HCT116 (cell line): ENCODE measurements around the gene MFSD6L. TPM values are rescaled to one million over a fixed set of nuclear protein-coding genes. Genes with fewer than 3 reads are reported as not detected.

Source experiments
- ATAC-seq: fragments of 200-7000 bp; cut with Tn5 transposase; 2 replicates; pipeline ENCODE4 v1.9.1; 2020; ENCODE audit warnings: mild to moderate bottlenecking, moderate library complexity
- BruUV-seq: library from RNA; stranded (reverse); fragments of 400-500 nt; replicated peaks from 2 replicates; lab custom pipeline; 2021; lab: Mats Ljungman, UMichigan
- CTCF ChIA-PET: fragments of 300-600 bp; sonication (Branson Sonifier 250); formaldehyde crosslinking; loops from one replicate; lab custom pipeline; 2021; ENCODE audit warnings: antibody characterized with exemption; lab: Charles Lee
- POLR2A ChIA-PET: fragments of 300-600, 350-600 bp; sonication (Branson Sonifier 250); formaldehyde crosslinking; loops from one replicate; lab custom pipeline; 2021; ENCODE audit warnings: antibody characterized with exemption; lab: Charles Lee
- RAD21 ChIA-PET, 2 experiments: fragments of 300-600 bp; sonication (Branson Sonifier 250); formaldehyde crosslinking; loops; one replicate each; lab custom pipeline; 2023; ENCODE audit warnings: low total read pairs in 2 of 2; ENCODE audit not compliant: uncharacterized antibody in 2 of 2, unreplicated experiment in 2 of 2, low non-redundant PET in 1 of 2; lab: Charles Lee
- DNase-seq: peaks from one replicate; pipeline ENCODE4 v3.0.0-alpha.2; 2010; ENCODE audit warnings: low read depth, low spot score
- H2AFZ ChIP-seq: fragments of 200-600 bp; shearing (Covaris generic), sonication (generic); 2 replicates; pipeline ENCODE4 v1.6.1; 2017; ENCODE audit warnings: low read depth, mixed run types, mixed read lengths, antibody characterized with exemption, low read length; ENCODE audit not compliant: poor library complexity, severe bottlenecking
- H3K27ac ChIP-seq: 2 replicates; pipeline ENCODE4 v1.5.1; 2012; ENCODE audit warnings: low read depth, low read length
- H3K27me3 ChIP-seq: fragments of 200-600 bp; sonication (generic); 2 replicates; pipeline ENCODE4 v1.6.1; 2016; ENCODE audit warnings: mixed run types, low read length, mixed read lengths; ENCODE audit not compliant: insufficient read depth
- H3K36me3 ChIP-seq, 2 experiments: fragments of 200-500 bp in 1 of 2; fragments of 200-600 bp in 1 of 2; sonication (Bioruptor generic) in 1 of 2; sonication (generic) in 1 of 2; 2 replicates each; pipeline versions ENCODE4 v1.5.1 to v1.6.1; 2014 to 2016; ENCODE audit warnings: low read length in 2 of 2, inconsistent platforms in 1 of 2, mixed read lengths in 1 of 2, mixed run types in 1 of 2; ENCODE audit not compliant: insufficient read depth in 2 of 2, control insufficient read depth in 1 of 2
- H3K4me1 ChIP-seq, 2 experiments: fragments of 200-600 bp in 1 of 2; sonication (generic) in 1 of 2; 2 replicates each; pipeline versions ENCODE4 v1.5.1 to v1.6.1; 2012 to 2017; ENCODE audit warnings: low read length in 2 of 2, inconsistent platforms in 1 of 2, mild to moderate bottlenecking in 1 of 2, mixed read lengths in 1 of 2, mixed run types in 1 of 2, moderate library complexity in 1 of 2; ENCODE audit not compliant: insufficient read depth in 2 of 2, control insufficient read depth in 1 of 2
- H3K4me2 ChIP-seq: fragments of 200-600 bp; sonication (generic); 2 replicates; pipeline ENCODE4 v1.6.1; 2017; ENCODE audit warnings: mixed run types, low read length, mixed read lengths
- H3K4me3 ChIP-seq, 2 experiments: fragments of 200-600 bp in 1 of 2; sonication (generic) in 1 of 2; replicated peaks in 1 of 2; 2 replicates each; pipeline ENCODE4 v1.5.1; 2011 to 2016; ENCODE audit warnings: low read length in 2 of 2, control low read depth in 1 of 2, low read depth in 1 of 2, mild to moderate bottlenecking in 1 of 2, mixed read lengths in 1 of 2, mixed run types in 1 of 2
- H3K79me2 ChIP-seq: fragments of 200-600 bp; sonication (generic); 2 replicates; pipeline ENCODE4 v1.6.1; 2017; ENCODE audit warnings: mild to moderate bottlenecking, mixed run types, low read length, moderate library complexity, mixed read lengths; ENCODE audit not compliant: insufficient read depth
- H3K9ac ChIP-seq: fragments of 200-600 bp; sonication (generic); 2 replicates; pipeline ENCODE4 v1.6.1; 2016; ENCODE audit warnings: low read length, mixed read lengths
- H3K9me2 ChIP-seq: fragments of 200-600 bp; sonication (generic), shearing (Covaris generic); 2 replicates; pipeline ENCODE4 v1.6.1; 2017; ENCODE audit warnings: mixed run types, mild to moderate bottlenecking, moderate library complexity; ENCODE audit not compliant: insufficient read depth
- H3K9me3 ChIP-seq, 2 experiments: fragments of 200-500 bp in 1 of 2; fragments of 200-600 bp in 1 of 2; sonication (Bioruptor generic) in 1 of 2; sonication (generic) in 1 of 2; 2 replicates each; pipeline ENCODE4 v1.6.1; 2014 to 2017; ENCODE audit warnings: low read length in 2 of 2, mixed read lengths in 2 of 2, inconsistent platforms in 1 of 2, low read depth in 1 of 2, mild to moderate bottlenecking in 1 of 2, mixed run types in 1 of 2, moderate library complexity in 1 of 2; ENCODE audit not compliant: control insufficient read depth in 1 of 2, insufficient read depth in 1 of 2
- H4K20me1 ChIP-seq: fragments of 200-600 bp; sonication (generic), shearing (Covaris generic); 2 replicates; pipeline ENCODE4 v1.6.1; 2017; ENCODE audit warnings: mixed run types, mild to moderate bottlenecking, moderate library complexity; ENCODE audit not compliant: insufficient read depth
- ATF3 ChIP-seq: IDR thresholded peaks from 2 replicates; pipeline ENCODE4 v1.6.1; 2012
- CEBPB ChIP-seq: IDR thresholded peaks from 2 replicates; pipeline ENCODE4 v1.6.1; 2012; ENCODE audit warnings: low read depth
- EGR1 ChIP-seq: IDR thresholded peaks from 2 replicates; pipeline ENCODE4 v1.6.1; 2012; ENCODE audit warnings: low read depth
- POLR2AphosphoS5 ChIP-seq: IDR thresholded peaks from 2 replicates; pipeline ENCODE4 v1.6.1; 2011; ENCODE audit warnings: mild to moderate bottlenecking, low read depth, low read length, moderate library complexity
- RAD21 ChIP-seq: IDR thresholded peaks from 2 replicates; pipeline ENCODE4 v1.6.1; 2012; ENCODE audit warnings: low read depth, mild to moderate bottlenecking
- ZFX ChIP-seq: fragments of 450-650 bp; IDR thresholded peaks from 2 replicates; pipeline ENCODE4 v1.6.1; 2017
- ZNF274 ChIP-seq: fragments of 200-500 bp; sonication (Bioruptor generic); IDR thresholded peaks from 2 replicates; pipeline ENCODE4 v1.6.1; 2014; ENCODE audit warnings: mild to moderate bottlenecking, low read depth, low read length, inconsistent platforms
- intact Hi-C: fragments of 100-400 bp; cut with micrococcal nuclease; formaldehyde crosslinking; loops from 2 replicates; pipeline ENCODE4 v1.10.0; 2022
- total RNA-seq: library from RNA; stranded (reverse); gene quantifications from one replicate; pipeline ENCODE4 v1.2.1, GENCODE V29; 2021; ENCODE audit not compliant: unreplicated experiment
- TF ChIP-seq, protein P1 (sequence below), 3 experiments: fragments of 200-600 bp in 1 of 3; sonication (generic) in 1 of 3; IDR thresholded peaks in 2 of 3; conservative IDR thresholded peaks in 1 of 3; 2 replicates each; pipeline ENCODE4 v1.5.1; 2012 to 2017; ENCODE audit warnings: low read depth in 2 of 3, low read length in 2 of 3, antibody characterized with exemption in 1 of 3, borderline replicate concordance in 1 of 3, control low read depth in 1 of 3, mild to moderate bottlenecking in 1 of 3, mixed read lengths in 1 of 3, mixed run types in 1 of 3, moderate library complexity in 1 of 3; ENCODE audit not compliant: insufficient read depth in 1 of 3
- TF ChIP-seq, protein P2 (sequence below): IDR thresholded peaks from 2 replicates; pipeline ENCODE4 v1.6.1; 2011; ENCODE audit warnings: mild to moderate bottlenecking, low read length, moderate library complexity; ENCODE audit not compliant: insufficient replicate concordance; ENCODE audit errors: extremely low read depth
- TF ChIP-seq, protein P3 (sequence below): IDR thresholded peaks from 2 replicates; pipeline ENCODE4 v1.6.1; 2012; ENCODE audit warnings: low read depth

MFSD6L gene
- total RNA-seq, 1 experiment from 2014 or later: not detected

- Histone ChIP-seq H2AFZ (no peak overlapping the region), H3K9ac (no peak overlapping the region), H3K36me3 (no peaks in the 10 kb centered on the region), H3K27ac (no peak overlapping the region), H3K4me2 (peak overlapping the region; percentile 26), H3K79me2 (no peaks in the 10 kb centered on the region), H3K4me1 (no peaks in the 10 kb centered on the region), H4K20me1 (no peaks in the 10 kb centered on the region), H3K9me2 (no peaks in the 10 kb centered on the region), H3K9me3 (no peaks in the 10 kb centered on the region), H3K4me3 (no peak overlapping the region), H3K27me3 (no peaks in the 10 kb centered on the region)
- ChIA-PET RAD21 (interaction anchor here (0.6 to 0.7 kb wide), 2 partner anchors 424 to 449 kb away, joined by 3 to 5 read pairs; no protein-coding TSS in a partner anchor), CTCF (interaction anchor here (0.7 to 1.3 kb wide), 8 partner anchors 8 to 61 kb away, joined by 3 to 7 read pairs (median 4); no protein-coding TSS in a partner anchor), POLR2A (no interaction called here)
- BruUV-seq: no TSS peak
- intact Hi-C loops: no loop called here
- DNase-seq (peak; percentile 12), ATAC-seq (peak; percentile 84)
- TF ChIP-seq, protein P1, sequence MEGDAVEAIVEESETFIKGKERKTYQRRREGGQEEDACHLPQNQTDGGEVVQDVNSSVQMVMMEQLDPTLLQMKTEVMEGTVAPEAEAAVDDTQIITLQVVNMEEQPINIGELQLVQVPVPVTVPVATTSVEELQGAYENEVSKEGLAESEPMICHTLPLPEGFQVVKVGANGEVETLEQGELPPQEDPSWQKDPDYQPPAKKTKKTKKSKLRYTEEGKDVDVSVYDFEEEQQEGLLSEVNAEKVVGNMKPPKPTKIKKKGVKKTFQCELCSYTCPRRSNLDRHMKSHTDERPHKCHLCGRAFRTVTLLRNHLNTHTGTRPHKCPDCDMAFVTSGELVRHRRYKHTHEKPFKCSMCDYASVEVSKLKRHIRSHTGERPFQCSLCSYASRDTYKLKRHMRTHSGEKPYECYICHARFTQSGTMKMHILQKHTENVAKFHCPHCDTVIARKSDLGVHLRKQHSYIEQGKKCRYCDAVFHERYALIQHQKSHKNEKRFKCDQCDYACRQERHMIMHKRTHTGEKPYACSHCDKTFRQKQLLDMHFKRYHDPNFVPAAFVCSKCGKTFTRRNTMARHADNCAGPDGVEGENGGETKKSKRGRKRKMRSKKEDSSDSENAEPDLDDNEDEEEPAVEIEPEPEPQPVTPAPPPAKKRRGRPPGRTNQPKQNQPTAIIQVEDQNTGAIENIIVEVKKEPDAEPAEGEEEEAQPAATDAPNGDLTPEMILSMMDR (IDR thresholded peaks at IDR 0.05 in 2 of 3, conservative IDR thresholded peaks at IDR 0.05 in 1 of 3; ENCODE audit: borderline replicate concordance in 1 of 3, insufficient read depth in 1 of 3, low read depth in 2 of 3, low read length in 2 of 3): peak; percentile 63 to 90 (median 81)
- TF ChIP-seq, protein P2, sequence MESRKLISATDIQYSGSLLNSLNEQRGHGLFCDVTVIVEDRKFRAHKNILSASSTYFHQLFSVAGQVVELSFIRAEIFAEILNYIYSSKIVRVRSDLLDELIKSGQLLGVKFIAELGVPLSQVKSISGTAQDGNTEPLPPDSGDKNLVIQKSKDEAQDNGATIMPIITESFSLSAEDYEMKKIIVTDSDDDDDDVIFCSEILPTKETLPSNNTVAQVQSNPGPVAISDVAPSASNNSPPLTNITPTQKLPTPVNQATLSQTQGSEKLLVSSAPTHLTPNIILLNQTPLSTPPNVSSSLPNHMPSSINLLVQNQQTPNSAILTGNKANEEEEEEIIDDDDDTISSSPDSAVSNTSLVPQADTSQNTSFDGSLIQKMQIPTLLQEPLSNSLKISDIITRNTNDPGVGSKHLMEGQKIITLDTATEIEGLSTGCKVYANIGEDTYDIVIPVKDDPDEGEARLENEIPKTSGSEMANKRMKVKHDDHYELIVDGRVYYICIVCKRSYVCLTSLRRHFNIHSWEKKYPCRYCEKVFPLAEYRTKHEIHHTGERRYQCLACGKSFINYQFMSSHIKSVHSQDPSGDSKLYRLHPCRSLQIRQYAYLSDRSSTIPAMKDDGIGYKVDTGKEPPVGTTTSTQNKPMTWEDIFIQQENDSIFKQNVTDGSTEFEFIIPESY: no peak
- TF ChIP-seq RAD21 (peak; percentile 61), ATF3 (no peak), ZFX (no peak), ZNF274 (no peak), POLR2AphosphoS5 (no peak), CEBPB (no peak), EGR1 (no peak)
- TF ChIP-seq, protein P3, sequence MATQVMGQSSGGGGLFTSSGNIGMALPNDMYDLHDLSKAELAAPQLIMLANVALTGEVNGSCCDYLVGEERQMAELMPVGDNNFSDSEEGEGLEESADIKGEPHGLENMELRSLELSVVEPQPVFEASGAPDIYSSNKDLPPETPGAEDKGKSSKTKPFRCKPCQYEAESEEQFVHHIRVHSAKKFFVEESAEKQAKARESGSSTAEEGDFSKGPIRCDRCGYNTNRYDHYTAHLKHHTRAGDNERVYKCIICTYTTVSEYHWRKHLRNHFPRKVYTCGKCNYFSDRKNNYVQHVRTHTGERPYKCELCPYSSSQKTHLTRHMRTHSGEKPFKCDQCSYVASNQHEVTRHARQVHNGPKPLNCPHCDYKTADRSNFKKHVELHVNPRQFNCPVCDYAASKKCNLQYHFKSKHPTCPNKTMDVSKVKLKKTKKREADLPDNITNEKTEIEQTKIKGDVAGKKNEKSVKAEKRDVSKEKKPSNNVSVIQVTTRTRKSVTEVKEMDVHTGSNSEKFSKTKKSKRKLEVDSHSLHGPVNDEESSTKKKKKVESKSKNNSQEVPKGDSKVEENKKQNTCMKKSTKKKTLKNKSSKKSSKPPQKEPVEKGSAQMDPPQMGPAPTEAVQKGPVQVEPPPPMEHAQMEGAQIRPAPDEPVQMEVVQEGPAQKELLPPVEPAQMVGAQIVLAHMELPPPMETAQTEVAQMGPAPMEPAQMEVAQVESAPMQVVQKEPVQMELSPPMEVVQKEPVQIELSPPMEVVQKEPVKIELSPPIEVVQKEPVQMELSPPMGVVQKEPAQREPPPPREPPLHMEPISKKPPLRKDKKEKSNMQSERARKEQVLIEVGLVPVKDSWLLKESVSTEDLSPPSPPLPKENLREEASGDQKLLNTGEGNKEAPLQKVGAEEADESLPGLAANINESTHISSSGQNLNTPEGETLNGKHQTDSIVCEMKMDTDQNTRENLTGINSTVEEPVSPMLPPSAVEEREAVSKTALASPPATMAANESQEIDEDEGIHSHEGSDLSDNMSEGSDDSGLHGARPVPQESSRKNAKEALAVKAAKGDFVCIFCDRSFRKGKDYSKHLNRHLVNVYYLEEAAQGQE: no peak
Measured at GRCh38 chr17:8832711-8833352, 33.7 kb upstream of the MFSD6L start.
